ENCODE data around the gene TMEM255B.

TMEM255B gene

DNA sequence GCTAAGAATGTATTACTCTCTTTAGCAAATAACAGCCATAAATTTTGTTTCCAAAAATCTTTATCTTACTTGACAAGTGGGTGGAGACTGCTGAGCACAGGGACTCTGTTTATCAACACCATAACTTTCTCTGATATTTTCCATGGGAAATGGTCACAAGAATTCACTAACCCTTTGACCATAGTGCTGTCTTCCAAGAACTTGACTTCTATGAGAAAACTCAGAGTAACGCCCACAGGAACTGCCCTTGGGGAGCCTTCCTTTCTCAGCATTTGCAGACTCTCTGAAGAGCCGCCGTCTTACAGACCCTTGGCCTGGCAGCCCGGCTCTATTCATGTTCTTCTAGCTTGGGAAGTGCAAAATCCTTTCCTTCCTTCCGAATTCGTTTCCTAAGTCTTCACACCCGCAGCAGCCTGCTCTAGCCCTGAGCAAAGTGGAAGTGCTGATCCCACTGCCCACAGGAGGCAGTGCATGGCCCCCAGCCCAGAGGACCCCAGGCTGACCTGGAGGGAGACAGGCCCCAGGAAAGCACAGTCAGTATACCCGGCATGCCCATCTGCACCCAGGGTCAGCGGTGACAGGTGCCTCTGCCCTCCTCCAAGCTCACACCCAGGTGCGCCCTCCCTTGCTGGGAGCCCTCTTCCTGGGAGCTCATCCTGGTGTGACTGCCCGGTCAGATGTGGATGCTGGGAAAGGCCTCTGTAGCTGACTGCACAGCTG lies 94.7 kb downstream of the TMEM255B start:
- no peak for DNase-seq

DNA sequence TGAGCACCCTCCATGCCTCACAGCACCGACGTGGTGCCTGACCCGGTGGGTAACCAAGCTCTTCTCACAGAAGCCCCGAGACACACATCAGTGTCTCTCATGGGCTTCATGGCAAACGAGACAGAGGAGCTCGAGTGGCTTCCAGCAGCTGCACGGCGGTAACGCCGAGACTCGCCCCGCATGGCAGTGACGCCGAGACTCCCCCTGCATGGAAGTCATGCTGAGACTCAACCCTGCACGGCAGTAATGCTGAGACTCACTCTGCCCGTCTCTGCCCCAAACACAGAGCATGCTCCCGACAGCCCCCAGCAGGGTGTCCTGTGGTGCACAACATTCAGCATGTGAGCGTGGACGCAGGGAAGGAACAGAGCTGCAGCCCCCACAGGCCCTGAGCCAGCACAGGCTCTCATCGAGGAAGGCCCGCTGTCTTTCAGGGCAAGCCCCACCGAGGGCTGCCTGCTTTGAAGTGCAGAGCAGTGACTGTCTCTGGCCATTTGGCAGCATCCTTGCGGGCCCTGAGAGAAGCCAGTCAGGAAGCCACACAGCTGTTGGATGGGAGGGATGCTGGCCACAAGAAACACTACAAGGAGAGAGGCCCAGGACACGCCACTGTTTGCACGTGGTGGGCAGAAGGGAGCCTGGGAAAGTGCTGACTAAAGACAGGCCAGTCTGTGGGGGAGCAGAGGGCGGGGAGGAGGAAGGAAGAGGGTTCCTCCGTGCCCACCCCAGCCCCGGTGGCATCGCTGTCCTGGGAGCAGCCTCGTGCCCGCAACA lies 95.4 kb downstream of the TMEM255B start:
- DNase-seq: peak in 1 of 2 donors; percentile 31

DNA sequence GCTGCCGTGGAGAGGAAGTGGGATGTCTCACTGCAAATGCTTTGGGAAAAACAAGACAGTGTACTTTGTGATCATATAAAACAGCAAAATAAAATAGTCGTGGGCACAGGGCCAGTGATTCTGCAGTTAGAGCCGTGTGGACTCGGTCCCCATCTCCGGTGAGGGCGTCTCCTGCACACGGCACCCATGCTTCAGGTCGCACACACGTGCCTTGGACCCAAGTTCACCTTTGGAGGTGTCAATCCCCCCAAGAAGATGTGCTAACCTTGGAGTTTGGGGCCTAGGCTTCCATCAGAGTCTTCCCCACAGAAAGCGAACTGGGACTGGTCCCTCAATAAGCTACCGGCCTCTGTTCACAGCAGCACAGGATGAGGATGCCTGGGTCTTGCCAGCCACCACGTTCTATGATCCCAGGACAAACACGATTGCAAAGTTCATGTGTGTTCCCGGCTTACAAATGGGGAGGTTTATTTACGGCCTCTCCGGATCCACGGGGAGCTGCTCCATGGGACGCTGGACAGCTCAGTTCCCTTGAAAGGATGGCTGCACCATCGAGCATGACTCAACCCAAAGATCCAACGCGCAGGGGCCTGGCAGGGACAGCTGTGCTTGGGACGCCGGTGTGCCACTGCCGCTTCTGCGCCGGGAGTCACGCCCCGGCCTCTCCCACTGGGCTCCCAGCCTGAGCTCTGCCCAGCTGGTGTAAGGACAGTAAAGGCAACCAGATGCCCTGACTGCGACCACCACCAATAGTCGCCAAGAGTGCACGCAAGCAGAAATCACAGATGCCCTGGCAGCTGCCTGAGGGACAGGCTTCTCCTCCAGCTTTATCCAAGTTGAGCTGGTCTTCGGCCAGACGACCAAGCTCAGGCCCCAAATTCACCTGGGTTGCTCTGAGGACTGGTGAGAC lies 96.2 kb downstream of the TMEM255B start:
- DNase-seq: no peak

DNA sequence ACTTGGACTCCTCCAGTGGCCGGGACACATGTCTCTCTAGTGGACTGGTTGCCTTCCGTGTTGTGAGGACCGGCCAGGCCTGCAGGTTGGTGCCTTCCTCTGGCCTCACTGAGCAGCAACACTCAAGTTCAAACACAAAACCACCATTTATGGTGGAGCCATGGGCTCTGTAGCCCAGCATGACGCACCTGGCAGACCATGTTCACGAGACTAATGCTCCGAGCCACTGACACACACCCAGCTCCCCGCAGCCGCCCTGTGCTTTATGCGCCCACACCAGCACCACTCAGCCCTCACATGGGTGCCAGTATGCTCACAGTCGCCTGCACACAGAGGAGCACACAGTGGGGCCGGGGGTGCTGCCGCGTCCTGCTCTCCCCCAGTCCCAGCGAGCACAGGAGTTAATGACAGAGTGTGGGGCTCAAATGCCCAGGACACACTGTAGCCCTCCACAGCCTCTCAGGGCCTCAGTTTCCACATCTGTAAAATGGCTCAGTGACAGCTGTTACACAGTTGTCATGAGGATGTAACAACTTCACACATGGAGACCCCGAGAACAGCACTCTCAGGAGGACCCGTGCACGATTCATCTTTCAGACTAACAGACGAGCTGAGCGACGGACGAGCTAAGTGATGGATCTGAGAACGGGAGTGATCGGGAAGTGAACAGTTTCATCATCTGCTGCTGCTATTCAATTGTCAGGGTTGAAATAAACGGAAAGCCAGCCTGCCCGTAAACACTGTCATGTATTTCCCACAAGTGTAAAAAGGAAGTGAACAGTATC lies 97.1 kb downstream of the TMEM255B start:
- no peak for DNase-seq

DNA sequence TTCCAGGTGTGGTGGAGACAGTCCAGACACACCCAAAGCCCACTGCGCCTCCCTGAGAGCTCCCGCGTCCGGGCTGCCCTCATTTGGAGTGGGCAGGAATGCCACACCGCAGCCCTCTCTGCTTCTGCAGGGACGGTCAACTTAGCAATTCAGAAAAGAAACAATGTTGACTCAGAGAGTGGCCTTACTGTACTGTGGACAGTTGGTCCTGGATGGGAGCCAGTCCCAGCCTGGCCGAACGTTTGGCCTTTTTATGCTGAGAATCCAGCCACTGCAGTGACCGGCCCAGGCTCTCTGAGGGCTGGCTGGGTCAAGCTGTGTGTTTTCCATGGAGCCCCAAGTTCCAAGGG lies 97.7 kb downstream of the TMEM255B start:
- no peak for DNase-seq

DNA sequence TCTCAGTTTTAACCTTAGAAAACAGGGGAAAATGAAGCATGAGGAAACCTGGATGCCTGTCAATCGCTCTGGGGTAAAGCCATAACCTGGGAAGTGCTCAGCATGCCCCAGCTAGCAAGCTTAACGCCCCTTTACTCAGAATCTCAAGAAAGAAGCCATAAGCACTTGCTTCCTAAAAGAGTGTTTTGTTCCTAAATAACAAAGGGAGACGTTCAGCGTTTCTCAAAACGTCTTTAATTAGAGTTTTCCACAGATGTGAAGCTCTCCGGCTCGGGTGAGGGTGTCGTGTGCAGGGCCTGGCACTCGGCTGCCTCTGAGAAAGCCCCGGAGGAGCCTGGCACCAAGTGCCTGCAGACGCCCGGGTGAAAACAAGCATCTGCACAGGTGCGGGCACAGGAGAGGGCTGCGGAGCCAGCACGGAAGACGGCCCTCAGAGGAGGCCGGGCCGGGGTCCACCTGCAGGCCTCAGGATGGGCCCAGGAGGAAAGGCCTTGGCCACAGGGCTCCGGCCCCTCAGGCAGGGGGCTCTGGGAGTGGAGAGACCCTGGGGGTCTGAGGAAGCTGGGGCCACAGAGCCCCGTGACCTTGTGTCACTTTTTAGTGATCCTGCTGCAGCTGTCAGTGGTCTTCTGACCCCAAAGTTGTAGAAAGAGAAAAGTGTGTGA lies 98.6 kb downstream of the TMEM255B start:
- no peak for DNase-seq

DNA sequence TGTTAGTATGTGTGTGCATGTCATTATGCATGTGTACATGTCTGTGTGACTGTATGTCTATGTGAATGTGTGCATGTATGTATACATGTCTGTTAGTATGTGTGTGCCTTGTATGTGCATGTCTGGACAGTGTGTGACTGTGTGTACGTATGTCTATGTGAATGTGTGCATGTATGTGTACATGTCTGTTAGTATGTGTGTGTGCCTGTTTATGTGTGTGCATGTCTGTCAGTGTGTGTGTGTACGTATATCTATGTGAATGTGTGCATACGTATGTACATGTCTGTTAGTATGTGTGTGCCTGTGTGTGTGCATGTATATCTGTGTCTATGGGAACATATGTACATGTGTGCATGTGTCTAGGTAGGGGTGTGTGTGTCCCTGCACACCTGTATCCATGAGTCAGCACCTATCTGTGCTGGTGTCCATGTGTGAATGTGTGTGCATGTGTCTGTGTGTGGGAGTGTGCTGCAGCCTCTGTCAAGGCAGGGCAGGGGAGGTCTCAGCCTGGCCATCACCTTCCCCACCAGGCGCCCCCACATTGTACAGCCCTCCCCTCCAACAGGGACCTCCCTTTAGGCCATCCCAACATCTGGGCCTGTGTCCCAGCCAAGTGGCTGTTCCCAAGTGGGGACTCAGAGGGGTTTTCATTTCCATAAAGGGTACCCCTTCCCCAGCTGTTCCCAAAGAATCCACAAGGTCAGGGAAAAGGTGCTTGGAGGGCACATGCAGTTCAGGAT lies 100.5 kb downstream of the TMEM255B start:
- DNase-seq: no peak

DNA sequence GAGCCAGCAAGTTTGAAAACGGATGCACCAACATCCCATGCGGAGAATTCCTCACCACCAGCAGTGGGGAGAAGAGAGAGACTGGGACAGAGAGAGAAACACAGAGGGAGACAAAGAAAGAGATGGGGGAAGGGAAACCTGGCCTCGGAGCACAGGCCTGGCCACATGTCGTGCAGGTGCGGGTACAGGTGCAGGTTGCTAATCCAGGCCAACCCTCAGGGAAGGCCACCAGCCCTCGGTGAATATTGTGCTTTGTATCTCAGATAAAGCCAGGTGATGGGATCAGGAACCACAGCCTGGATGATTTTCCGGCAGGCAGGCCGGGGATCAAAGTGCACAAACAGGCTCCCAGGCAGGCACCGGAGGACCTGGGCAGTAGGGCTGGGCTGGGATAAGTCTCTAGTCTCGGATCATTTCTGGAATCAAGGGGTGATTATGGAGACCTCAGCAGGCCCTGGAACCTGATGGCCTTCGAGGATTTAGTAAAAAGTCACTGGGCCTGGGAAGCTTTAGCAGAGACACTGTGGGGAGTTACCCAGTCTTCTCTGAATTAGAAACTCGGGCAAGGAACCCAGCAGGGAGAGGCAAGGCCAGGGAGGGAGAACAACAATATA lies 101.1 kb downstream of the TMEM255B start:
- DNase-seq: no peak

DNA sequence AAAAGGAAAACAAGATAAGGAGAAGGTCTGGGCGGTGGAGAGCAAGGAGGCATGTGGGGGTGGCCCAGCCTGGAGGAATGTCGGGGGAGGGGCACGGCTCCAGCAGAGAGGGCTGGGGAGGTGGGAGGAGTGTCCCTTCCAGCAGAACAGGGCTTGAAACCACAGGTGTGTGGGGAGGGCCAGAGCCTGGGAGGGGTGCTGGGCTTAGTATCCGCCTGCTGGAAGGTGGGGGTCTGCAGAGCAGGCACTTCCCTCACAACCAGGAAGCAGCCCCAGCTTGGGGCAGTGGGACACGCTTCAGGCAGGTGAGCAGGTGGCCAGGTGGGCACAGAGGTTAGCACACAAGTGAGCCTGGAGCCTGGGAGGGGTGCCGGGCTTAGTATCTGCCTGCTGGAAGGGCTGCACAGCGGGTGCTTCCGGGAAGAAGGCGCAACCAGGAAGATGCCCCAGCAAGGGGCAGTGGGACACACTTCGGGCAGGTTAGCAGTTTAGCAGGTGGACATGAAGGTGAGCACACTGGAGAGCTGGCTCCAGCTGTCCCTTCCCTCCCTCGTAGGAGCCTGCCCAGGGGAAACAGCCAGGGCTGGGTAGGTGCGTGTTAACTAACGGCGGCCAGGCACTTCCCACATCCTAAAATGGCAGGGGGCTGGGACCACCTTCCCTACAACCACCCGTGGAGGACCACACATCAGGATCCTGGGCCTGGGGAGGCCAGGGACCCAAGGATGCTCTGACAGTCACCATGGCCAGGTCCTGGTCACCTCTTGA lies 101.8 kb downstream of the TMEM255B start:
- DNase-seq: no peak

DNA sequence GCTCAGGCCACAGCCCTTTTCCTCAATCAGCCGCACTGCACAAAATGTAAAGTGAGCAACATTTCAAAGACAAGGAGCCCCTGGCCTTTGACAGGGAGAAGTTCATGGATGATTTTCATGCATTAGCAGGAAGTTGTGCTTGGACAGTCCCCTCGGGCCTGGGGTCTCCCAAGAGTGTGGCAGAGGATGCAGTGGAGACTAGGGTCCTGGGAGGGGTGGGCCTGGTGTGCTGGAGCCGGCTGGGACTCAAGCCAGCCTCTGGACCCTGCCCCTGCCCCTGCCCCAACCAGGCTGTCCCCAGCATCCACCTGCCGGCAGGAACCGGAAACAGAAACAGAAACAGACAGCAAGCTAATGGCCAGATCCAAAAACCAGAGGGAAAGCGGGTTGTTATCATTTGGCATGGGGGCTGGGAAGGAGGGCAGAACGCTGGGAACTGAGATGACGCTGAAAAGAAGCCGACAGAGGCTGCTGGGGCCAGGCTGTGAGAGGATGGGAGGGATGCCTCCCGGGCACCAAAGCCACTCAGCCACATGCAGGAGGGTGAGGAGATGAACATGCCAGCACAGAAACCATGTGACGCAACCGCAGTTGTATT lies 102.5 kb downstream of the TMEM255B start:
- no peak for DNase-seq

DNA sequence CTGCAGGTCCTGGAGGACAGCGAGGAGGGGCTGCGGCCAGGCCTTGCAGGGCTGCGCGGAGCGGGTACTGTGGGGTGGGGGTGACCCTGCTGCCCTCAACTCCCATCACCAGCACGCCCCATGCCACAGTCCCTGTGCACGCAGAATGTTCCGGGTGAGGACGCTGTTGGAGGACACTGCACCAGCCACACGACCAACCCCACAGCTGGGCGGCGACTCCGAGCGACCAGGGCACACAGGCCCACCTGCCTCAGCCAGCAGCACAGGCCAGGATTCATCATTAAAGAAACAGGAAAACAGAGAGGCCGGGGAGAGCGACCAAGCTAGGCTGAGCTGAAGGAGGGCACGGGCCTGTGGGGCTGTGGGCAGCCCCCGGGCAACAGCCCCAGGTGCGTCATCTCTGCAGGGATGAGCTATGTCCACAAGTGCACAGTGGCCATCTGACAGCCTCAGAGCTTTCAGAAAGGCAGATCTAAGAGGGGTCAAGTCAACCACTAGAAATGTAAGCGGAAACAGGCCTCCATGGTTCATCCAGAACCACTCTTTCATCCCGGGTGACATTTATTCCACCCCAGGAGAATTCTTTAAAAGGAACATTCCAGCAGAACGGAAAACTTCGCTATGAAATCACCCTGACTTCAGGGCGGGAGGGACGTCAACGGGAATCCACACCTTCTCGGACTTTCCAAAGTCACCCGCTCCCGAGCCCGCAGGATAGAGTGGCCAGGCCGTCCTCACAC lies 103.3 kb downstream of the TMEM255B start:
- no peak for DNase-seq

DNA sequence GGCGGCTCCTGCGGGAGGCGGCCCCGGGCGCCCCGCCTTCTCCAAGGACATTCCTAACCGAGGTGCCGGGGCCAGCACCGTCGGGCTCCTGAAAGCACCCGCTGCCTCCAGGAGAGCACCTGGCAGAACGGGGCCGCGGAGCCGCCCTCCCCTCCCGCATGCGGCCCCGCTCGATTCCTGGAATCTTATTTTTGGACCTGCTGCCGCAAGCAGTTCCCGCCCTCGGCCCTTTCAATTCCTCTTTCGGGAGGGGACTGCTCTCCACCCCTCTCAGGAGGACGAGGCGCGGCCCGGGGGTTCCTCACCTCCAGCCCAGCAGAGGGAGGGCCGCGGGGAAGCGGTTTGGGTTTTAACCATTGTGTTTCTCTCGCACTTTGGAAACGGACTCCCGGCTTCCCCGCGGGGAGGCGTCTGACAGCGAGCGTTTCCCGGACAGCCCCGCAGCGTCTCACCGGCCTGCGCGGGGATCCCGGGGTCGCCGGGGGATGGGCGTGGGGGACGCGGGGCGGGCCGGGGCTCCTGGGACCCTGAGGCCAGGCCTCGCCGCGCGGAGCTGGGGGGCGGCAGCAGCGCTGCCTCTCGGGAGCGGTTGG lies 104.0 kb downstream of the TMEM255B start:
- peak; percentile 24 to 44 for DNase-seq

DNA sequence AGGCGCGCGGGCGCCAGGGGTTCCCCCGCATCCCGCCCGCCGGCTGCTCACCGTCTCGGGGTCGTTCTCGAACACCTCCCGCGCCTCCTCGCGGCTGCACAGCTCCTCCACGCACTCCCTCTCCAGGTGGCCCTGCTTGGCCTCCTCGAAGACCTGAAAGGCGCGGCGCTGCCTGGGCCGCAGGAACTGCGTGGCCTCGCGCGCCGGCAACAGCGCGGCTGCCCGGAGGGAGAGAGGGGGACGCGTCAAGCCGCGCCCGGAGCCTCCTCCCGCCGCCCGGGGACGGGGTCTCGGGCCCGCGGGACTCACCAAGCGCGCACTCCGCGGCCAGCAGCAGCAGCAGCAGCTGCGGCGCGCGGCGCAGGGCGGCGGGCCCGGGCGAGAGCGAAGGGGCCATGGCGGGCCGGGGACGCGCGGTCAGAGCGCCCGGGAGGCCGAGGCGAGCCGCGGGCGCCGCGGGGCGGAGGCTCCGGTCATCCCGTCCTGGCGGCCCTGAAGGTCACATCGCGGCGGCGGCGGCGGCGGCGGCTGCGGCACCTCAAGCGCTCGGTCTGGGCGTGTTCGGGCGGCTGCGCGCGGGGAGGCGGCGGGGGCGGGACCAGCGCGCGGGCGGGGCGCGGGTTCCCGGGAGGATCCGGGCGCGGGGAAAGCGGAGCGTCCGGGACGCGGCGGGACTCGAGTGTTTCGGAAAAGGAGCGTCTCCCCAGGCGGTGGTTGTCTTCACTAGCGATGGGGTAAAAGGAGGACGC lies 104.7 kb downstream of the TMEM255B start, which contains the start of gene GAS6:
GAS6 (minus strand) TSS at position 553 of the 749 bp plus-strand sequence; CDS start at position 397, 156 bp downstream.
- no peak for DNase-seq

DNA sequence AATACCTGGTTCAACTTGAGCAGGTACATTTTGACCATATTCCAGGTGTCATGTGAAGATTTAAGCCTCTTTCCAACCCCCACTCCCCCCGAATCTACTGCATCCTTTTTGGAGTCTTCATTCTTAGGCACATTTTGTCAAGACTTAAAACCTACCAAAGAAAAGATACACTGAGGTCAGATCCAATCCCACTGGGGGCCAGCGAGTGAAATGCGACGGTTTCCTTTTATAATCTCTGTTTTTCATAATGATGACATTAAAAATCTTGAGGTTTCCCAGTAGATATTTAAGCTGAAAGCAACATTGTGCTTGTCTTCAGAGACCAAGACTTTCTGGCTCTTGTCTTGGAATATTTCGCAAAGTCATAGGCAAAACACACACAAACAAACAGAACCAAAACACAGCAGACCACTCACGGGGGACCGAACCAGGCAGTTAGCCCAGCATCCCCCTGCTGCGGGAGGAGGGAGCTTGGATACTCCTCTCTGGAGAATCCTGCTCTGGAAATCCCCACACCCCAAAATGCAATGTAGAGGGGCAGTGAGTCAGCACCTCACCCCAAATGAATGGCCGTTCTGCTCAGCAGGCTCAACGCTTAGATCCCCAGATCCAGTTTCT lies 105.4 kb downstream of the TMEM255B start:
- DNase-seq: no peak

DNA sequence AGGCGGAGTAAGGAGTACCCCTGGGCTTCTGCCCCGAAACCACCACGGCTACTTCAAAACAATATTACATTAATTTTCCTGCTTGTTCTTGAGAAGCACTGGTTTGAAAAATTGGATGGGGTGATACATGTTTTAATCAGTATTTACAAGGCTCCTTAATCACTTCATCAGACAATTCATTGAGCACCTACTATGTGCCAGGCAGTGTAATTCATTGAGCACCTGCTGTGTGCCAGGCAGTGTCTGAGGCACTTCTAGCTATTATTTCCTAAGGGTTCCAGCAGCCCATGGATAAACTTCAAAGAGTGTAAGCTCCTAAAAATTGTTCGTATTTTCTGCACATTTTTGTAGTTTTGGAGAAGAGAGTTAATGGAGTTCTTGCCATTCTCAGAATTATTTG lies 106.4 kb downstream of the TMEM255B start:
- no peak for DNase-seq

Data from inflammatory macrophage treated with lipopolysaccharide for 1 hour (primary cell).